ENCODE data around the gene MED26. TPM values are rescaled to one million over a fixed set of nuclear protein-coding genes. Genes with fewer than 3 reads are reported as not detected.

Gene MED26
- total and polyA plus RNA-seq, 9 of the 15 experiments (the other 6 are each of a cell fraction or from before 2014, with no cell fraction given) = 0.71 to 15.1 (median 6.2) TPM

DNA sequence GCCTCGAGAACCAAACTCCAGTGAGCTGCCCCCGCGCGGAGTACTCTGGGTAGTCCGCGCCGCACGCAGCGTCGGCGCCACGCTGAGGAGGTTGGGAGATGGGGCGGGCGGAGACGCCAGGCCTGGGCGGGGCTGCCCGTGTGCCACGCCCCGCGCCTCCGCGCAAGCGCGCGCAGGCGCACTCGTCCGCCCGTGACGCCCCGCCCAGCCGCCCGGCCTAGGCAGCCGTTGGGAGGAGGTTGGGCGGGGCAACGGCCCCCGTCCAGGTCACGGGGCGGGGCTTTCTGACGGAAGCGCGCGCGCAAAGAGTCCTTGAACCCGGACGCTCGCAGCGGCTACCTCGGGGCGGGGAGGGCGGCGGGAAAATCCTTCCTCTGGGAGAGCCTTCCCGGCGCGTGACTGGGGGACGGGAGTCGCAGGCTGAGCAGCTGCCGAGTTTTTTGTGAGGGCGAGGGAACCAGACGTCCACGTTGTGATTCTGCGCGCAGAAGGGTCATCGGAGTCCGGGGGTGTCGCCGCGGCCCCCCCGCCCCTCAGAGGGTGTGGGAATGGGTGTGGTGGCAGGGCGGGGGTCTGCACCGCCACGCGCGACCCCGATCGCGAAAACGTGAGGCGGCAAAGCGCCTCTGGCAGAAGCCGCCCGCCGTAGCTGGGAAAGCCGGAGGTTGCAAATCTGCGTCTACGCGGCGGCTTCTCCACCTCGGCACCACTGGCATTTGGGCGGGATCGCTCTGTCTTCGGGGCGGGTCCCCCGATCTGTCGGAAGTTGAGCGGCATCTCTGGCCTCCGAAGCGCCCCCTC is at the start of gene MED26 (continued):
- TF ChIP-seq ZBTB40 (IDR thresholded peaks at IDR 0.05) (0 out of 2 replicates have a peak, but pooled peaks have one; percentile 37), ZBTB40 (CRISPR knock-in tag; IDR thresholded peaks at IDR 0.05) (no peak), MEIS2 (IDR thresholded peaks at IDR 0.05; ENCODE audit: partially characterized antibody) (peak; percentile 89), CBFA2T2 (conservative IDR thresholded peaks at IDR 0.05) (no peak), POLR2G (IDR thresholded peaks at IDR 0.05; ENCODE audit: low read depth, low read length) (peak; percentile 88), ZNF324 (CRISPR knock-in tag; IDR thresholded peaks at IDR 0.05) (no peak), CREB1 (IDR thresholded peaks at IDR 0.05) (peak; percentile 83), CREB1 (CRISPR knock-in tag; IDR thresholded peaks at IDR 0.05) (peak; percentile 27; the same call in 1 of the 2 replicates), MTA2 (IDR thresholded peaks at IDR 0.05; ENCODE audit: low read depth) (peak; percentile 18; the same call in 1 of the 2 replicates), MTF1 (CRISPR knock-in tag; IDR thresholded peaks at IDR 0.05; ENCODE audit: borderline replicate concordance) (no peak), HMGN3 (IDR thresholded peaks at IDR 0.05; ENCODE audit: borderline replicate concordance, extremely low read depth, insufficient read length, low read depth, low read length) (peak; percentile 76), U2AF1 (optimal IDR thresholded peaks at IDR 0.05; ENCODE audit: low read depth, low read length) (peak; percentile 27), RCOR1 (IDR thresholded peaks at IDR 0.05; ENCODE audit: borderline replicate concordance in 1 of 2, low read depth in 2 of 2, low read length in 2 of 2) (0 out of 4 replicates have a peak, but pooled peaks of 1 of the 2 experiments have one; percentile 22), ZNF316 (IDR thresholded peaks at IDR 0.05) (0 out of 2 replicates have a peak, but pooled peaks have one; percentile 11), GATA2 (CRISPR knock-in tag; IDR thresholded peaks at IDR 0.05) (no peak), ZNF175 (CRISPR knock-in tag; IDR thresholded peaks at IDR 0.05; ENCODE audit: low read depth) (no peak), RBM14 (IDR thresholded peaks at IDR 0.05; ENCODE audit: borderline replicate concordance, insufficient read depth, low read depth, low read length) (no peak)
- TF ChIP-seq, protein P1, sequence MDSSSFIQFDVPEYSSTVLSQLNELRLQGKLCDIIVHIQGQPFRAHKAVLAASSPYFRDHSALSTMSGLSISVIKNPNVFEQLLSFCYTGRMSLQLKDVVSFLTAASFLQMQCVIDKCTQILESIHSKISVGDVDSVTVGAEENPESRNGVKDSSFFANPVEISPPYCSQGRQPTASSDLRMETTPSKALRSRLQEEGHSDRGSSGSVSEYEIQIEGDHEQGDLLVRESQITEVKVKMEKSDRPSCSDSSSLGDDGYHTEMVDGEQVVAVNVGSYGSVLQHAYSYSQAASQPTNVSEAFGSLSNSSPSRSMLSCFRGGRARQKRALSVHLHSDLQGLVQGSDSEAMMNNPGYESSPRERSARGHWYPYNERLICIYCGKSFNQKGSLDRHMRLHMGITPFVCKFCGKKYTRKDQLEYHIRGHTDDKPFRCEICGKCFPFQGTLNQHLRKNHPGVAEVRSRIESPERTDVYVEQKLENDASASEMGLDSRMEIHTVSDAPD (CRISPR knock-in tag; IDR thresholded peaks at IDR 0.05) = no peak

Data from K562 (cell line).